HG03039 (cell line): Measurements from ENCODE around the gene TOMM34.

Source experiments
- ATAC-seq: cut with Tn5 transposase; IDR thresholded peaks from one replicate; pipeline ENCODE4 v1.9.1; 2021; ENCODE audit warnings: mild to moderate bottlenecking, moderate library complexity; ENCODE audit not compliant: unreplicated experiment

Gene TOMM34

GRCh38 chr20:44963325-44964215 is 3.4 kb upstream of the TOMM34 start:
- ATAC-seq: no peak

DNA sequence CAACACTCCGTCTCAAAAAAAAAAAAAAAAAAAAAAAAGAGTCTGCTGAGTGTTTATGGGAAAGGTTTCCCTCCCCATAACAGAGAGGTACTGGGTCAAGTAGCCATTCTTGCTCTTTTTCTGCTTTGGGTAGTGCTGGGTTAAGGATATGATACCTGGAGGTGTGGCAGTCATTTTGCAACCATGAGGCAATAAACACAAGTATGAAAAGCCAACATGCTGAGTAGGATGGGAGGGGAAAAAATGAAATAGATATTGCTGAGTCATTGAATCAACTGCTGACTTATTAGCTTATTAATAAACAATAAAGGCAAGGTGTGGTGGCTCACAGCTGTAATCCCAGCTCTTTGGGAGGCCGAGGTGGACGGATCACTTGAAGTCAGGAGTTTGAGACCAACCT is 2.3 kb upstream of the TOMM34 start:
- no peak for ATAC-seq

GRCh38 chr20:44961870-44962267 is 1.7 kb upstream of the TOMM34 start:
- ATAC-seq: no peak

DNA sequence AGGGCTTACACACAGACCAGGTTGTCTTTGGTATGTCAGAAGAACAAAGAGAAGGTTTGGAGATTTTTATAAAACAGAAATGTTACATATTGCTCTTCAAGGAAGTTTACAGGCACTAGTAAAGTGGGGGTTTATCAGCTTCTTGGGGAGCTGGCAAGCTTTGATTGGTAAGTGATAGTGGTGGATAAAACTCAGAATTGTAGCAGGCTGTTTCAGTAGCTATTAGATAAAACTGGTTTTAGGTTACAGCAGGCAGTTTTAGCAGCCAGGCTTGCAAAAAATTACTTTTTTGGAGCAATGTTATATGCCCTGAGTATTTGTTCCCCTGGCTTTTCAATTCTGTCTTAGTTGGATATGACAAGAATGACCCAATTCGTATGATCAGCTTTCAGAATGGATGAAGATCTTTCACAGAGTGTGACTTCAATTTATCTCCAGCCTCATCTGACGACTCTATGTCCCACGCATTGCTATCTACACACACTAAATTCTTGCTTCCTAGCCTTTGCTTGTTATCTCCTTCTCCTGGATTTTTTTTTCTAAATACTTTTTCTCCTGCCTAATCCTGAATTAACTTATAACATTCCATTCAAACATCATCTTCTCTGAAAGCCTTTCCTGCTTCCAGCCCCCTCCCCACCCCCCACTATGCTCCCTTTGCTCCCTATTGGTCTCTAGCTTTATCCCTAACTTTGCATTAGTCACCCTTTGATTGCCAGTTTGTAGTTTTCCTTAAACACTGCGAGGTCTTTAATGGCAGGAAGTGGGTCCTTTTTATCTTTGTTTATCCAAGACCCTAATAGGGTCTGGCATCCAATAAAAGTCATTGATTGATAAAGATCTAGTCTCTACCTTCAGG is 1.0 kb upstream of the TOMM34 start:
- no peak for ATAC-seq

- no peak for ATAC-seq
These were observed 527 bp downstream of the TOMM34 start for GRCh38 chr20:44959638-44960102.

- no peak for ATAC-seq
These were observed 1.0 kb downstream of the TOMM34 start for GRCh38 chr20:44959082-44959637.

DNA sequence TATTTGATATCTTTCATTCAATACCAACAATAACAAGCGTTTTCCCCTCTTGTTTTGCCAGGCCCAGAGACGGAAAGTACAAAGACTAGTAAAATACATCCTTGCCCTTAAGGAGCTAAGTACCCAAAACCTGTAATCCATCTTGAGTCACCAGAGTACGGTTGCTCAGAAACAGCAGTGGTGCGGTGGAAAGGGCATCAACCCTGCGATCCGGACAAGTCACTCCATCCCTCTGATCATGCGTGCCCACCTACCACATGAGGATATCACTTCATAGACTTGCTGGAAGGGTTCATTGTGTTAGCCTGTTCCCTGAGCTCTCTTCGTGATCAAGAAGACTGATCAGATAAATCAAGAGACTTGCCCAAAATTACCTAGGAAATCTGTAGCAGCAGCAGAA is 1.9 kb downstream of the TOMM34 start:
- ATAC-seq: no peak

DNA sequence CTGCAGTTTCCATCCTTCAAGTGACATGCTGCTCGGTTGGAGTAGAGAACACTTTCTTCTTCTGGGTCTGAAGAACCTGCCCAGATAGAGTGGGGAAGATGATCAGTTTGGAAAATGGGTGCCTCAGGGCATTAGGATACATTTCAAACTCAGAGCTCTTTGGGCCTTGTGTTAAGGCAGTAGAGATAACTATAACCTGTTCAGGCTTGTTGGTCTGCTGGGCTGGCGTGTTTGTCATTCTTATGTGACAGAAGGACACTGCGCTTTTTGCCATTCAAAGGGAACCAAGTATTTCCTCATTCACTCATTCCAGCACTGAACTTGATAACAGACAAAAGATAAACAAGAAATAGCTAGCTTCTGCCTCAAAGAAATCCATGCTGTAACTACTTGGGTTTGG is 3.8 kb downstream of the TOMM34 start:
- ATAC-seq: no peak

GRCh38 chr20:44955270-44955669 is 4.9 kb downstream of the TOMM34 start:
- ATAC-seq: no peak

- ATAC-seq: no peak
These were observed 6.0 kb downstream of the TOMM34 start for GRCh38 chr20:44954211-44954610.

DNA sequence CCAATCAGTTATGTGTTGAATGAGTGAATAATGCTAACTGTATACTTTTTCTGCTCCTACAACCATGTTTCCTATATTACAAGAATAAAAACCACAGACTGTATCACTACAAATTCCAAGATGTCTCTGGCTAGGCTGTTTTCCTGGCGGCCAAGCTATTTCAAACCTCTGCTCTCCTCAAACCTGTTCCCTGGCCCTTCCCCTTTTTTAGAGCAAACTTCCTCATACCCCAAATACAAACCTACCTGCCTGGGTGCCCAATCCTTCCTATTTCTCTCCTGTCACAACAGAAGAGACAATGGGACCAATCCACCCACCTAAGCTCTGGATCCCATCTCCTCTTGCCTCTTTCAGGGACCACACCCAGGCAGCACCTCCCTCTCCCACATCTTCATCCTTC is 7.5 kb downstream of the TOMM34 start:
- no peak for ATAC-seq

GRCh38 chr20:44950368-44950767 is 9.8 kb downstream of the TOMM34 start:
- no peak for ATAC-seq

DNA sequence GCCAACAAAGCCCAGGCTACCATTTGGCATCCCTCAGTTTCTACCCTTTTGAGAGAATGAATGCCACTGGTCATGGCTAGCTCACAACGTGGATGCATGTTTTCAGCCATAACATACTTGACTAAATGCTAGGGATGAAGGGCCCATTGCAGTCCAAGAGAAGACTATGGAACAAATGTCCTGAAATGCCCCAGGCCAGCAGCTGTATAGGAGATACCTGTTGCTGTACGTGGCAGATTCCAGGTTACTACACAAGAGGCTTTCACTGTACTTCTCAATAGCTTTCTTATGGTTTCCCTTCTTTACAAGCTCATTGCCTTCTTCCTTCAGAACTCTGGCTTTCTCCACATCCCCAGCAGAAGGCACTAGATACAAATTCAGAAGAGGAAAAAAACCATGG is 11.7 kb downstream of the TOMM34 start:
- no peak for ATAC-seq

- ATAC-seq: no peak
These were observed 12.1 kb downstream of the TOMM34 start for GRCh38 chr20:44948107-44948506.

DNA sequence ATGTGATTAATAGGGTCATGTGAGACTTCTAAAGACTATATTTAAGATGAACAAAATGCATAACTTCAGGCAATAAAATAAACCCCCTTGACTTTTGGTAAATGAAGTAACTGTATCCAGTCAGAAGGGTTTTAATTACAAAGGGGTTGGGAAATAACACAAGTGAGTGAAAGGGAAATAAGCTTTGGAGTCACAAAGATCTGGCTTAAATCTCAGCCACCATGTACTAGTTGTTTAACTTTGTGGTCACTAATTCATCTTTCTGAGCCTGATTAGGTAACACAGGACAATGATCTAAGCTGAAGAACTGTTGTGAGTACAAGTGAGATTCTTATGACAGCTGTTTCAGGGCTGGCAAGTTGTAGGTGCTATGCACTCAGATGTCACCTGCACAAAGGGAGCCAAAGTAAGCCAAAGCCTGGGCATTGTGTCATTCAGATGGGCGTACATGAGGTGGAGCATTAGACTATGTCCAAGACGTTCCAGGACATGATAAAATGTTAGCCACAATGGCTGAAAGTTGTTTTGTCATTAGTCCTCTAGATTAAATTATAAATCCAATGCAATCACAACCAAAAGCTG is 13.8 kb downstream of the TOMM34 start:
- no peak for ATAC-seq

- ATAC-seq: no peak
These were observed 14.9 kb downstream of the TOMM34 start for GRCh38 chr20:44945261-44945660.

- ATAC-seq: no peak
These were observed 16.4 kb downstream of the TOMM34 start for GRCh38 chr20:44943828-44944227.

DNA sequence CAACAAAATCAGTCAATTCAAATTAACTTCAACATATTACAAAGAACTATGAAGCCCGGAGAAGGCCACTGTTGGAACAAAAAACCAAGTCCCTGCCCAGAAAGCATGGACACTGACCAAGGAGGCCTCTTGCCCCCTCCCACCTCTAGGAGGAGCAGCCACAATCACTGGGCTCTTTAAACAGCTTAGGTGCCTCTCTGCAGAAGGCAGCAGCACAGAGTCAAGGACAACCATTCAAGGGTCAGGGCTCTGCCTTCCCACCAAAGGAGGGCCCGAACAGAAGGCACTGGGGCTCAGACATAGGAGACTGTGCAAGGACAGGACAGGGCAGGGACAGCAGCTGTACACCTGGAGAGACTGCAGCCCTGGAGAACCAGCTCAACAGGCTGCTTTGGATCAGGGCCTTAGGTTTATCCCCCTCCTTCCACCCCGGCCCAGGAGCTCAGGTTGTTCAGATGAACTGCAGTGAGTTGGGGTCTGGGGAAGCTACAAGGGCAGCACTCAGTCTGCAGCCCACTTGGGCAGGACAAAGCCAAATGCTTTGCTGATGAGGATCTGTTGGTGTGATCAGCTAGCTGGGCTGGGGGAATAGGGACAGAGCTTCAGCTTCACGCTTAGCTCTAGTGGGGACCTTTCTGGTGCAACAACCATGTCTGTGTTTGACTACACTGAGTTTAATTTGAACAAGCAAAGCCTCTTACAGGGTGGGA is 17.8 kb downstream of the TOMM34 start:
- ATAC-seq: no peak

GRCh38 chr20:44941120-44941691 is 19.0 kb downstream of the TOMM34 start:
- no peak for ATAC-seq

DNA sequence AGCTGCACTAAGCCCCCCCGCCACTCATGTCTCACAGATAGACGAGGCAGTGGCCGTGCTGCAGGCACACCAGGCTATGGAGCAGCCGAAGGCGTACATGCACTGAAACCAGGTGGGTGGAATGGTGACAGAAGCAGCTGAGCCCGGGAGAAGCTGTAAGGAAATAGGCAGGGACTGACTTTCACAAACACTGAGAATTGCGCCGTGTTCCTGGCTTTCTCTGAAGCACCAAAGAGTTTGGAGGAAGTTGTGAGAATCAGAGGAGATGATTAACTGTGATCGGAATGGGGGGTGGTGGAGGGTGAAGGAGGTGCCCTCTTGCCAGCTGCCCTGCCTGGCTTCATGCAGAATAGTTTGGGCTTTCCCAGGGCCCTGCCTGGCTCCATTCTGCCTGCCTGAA is 21.6 kb downstream of the TOMM34 start:
- no peak for ATAC-seq
